ENCODE measurements around the gene ZNF568.

- TF ChIP-seq CTCF (IDR thresholded peaks at IDR 0.05) (no peak), POLR2A (IDR thresholded peaks at IDR 0.05) (no peak)
These were observed 70.5 kb downstream of the ZNF568 start for GRCh38 chr19:36986601-36987000.

All from uterus (tissue), 2 donors.